ENCODE measurements around the gene POLE.

The POLE gene

DNA sequence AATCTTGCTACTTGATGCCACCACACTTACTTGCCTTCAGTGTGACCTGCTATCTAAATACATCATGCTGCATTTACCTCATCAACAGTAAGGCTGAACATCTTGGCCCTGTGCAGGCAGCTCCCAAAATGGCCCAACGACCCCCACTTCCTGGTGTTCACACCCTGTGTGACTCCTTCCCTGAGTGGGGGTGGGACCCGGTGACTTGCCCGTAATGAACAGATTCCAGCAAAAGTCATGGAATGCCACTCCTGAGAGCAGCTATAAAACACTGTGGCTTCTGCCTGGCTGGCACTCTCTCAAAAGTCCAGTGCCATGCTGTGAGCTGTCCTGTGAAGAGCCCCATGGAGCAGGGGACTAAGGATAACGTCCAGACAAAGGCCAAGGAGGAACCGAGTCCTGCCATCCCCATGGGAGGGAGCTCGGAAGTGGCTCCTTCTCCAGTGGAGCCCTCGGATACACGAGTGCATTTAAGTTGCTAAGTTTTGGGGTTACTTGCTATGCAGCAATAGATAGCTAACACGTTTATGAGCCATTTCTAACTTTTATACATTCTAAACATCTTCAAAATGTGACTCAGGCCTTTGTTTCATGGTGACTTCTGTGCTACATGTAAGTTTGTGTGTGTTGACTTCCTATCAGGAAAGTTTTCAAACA is 35.6 kb downstream of the POLE start:
- no peak for DNase-seq

DNA sequence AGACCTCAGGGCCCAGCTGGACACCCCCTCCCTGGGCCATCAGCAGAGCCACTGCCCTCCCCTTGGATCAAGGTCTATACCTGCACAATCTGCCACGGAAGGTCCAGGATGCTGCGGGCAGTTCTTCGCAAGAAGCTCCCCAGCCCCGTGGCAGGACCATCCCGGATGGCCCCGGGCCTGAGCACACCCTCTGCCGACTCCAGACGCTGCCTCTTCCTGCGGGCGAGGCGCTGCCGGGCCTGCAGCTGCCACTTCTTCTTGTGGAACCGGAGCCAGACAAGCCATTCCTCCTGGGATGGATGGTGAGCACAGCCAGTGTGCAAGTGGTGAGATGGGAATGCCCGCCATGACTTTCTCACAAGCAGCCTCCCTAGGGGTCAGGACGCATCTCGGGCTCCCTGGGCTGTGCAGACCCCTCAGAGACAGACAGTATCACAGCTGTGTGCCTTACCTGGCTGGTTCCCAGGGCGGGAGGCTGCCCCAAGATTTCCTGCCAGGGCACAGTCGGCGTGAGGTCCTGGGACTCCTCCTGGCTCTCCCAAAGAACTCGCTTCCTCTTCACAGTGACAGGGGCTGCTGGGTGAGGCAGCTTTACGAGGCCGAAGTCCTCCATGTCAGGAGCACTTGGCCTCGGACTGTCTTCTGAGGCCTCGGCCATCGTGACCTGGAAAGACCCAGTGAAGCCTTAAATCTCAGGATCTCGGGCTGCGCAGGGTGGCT is 37.8 kb downstream of the POLE start:
- DNase-seq: no peak

DNA sequence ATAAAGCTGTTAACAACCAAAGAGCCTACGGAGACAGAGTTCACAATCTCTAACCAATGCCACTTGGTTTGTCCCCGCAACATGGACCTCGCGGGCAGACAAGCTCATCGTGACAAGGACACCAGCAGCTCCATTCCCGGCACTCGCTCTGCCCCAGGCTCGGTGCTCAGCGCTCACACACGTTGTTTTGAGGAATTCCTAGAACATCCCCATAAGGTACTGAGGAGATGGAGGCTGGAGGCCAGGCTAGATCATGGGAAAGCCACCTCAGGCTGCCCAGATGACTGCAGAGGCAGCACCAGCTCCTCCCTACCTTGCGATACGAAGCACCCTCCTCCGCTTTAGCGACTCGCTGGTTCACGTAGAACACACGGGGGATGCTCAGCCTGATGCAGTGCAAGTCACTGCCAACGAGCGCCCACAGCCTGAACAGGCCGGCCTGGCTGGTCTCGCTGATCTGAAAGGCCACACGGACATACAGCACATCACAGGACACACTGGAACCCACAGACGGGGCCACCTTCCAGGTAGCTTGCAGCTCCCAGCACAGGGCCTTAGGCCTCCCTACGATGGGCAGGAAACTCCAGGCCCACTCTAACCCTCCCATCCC is 38.4 kb downstream of the POLE start:
- no peak for DNase-seq

DNA sequence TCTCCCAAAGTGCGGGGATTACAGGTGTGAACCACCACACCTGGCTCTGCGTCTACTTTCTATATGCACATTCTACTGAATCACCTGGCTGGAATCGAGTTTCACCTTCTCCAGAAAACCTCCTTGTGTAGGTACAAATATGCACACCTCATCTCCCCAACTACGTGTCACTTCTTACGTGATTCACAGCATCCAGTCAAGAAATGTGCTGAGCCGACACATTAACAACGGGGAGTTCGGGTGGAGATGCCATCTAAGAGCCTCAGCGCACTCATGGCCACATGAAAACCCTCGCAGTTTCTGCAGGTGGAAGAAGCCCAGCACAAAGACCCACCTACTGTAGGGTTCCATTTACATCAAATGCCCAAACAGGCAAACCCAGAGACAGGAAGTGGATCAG is 39.3 kb downstream of the POLE start:
- no peak for DNase-seq

DNA sequence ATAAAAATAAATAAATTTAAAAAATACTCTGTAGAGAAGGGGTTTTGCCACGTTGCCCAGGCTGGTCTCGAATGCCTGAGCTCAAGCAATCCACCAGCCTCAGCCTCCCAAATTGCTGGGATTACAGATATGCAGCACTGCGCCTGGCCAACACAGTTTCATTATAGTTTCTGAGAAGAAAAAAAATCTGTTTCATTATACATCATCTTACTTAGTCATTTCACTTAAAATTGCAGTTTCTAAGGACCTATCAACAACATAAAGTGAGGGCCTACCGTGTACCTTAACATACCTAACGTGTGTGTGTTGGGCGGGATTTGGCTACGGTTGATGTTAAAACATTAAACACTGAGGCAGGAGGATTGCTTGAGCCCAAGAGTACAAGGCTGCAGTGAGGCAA is 40.3 kb downstream of the POLE start:
- DNase-seq: no peak

DNA sequence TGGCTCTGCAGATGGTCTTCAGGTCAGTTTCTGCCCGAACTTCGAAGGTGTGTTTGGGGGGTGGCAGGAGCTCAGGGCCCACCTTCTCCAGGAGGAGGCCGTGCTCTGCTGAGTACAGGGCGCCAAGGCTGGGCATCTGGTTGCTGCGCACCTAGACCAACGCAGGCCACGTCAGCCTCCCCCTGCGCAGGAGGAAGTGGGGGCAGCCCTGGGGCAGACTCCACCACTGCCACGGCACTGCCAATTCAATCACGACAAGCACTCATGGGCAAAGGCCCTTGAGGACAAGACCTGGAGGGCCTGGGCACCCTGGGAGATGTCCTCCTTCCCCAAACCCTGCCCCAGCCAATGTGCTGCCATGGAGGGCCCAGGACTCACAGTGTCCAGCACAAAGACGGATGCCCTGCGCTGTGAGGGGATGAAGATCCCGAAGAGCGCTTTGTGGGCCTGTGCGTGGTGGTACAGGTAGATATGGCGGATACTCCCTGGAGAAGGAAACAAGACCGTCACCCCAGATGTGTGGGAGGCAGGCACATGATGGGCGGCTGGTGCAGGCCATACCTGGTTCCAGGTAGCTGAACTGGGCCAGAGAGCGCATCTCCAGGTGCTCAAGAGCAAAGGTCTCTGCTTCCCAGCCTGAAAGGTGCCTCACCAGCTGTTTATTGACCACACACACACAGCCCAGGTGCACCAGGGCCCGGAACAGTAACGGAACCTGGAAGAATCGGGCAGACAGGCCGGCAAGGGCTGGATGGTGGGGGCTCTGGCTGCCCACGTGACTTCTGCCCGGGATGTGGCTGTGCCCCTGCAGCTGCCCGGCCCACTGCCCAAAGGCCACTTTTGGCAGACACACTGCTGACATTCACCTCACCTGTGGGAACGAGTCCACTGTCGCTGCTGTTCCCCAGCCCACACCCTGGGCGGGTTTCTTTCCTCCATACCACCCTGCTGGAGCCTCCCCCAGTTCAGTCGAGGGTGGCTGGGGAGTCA is 44.0 kb downstream of the POLE start:
- no peak for DNase-seq

DNA sequence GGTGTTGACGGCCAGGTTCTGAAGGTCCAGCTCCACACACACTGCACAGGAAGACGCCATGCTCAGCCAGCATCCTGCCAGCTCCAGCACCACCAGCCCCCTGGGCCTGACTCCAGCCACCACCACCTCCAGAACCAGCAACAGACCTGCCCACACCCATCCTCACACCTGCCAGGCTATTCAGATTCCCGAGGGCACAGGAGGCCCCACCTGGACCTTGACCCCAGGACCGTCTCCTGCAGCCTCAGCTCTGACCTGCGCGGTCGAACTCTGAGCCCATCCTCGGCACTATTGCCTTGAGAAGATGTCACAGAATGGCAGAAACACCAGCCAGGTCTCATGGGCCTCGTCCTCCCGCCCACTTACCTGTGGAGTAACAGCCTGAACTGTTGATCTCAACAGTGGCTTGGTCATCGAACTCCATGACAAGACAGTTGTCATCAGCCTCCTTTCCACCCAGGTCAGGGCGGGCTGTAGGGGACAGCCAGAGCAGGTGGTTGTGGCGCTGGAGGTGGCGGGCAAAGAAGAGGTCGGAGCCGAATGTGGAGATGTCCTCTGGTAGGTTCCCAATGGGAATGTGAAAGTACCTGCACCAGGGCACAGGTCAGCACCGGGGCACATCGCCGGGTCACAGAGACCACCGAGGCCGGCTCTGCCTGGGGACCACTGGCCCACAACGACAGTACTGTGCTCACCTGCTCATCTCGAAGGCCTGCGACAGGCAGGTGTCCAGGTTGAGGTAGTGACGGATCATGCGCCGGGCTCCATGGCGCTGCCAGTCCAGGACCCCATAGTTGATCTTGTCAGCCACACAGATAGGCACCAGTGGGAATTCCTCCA is 45.1 kb downstream of the POLE start:
- DNase-seq: no peak

DNA sequence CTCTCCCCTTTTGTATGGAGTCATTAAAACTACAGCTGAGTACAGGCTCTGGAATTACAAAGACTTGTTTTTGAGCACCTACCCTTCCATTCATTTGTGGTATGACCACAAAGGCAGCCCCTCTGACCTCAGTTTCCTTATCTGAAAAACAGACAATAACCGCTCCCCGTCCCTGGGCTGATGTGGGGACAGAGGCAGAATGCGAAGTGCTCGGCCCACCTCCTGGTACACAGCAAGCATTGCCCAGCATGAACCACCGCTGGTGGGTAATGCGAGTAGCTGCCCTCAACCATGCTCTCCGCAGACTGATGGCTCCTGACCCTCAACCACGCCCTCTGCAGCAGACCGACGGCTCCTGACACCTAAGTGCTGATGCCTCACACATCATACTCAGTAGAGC is 46.2 kb downstream of the POLE start:
- no peak for DNase-seq

DNA sequence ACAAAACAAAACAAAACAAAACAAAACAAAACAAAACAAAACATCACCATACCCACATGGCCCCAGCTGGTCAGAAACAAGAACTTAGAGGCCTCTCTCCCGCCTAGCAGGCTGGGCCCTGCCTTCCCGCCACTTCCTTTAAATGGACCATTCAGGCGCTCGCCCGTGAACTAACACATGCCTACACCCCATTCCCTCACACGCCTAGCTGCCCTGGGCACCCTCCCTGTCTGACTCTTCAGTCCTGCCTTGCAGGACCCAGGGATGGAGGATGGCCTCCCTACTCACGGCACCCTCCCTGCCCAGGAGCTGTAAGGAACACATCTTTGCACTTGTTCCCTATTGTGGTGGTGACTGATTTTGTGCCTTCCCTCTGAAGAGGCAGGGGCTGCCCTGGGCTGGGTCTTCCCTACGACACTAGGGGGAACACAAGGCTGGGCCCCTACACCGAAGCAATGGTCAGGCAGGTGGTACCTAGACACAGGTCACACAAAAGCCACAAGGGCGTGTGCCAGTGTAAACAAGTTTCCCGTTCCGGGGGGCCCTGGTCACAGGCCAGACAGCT is 47.1 kb downstream of the POLE start:
- DNase-seq: no peak

DNA sequence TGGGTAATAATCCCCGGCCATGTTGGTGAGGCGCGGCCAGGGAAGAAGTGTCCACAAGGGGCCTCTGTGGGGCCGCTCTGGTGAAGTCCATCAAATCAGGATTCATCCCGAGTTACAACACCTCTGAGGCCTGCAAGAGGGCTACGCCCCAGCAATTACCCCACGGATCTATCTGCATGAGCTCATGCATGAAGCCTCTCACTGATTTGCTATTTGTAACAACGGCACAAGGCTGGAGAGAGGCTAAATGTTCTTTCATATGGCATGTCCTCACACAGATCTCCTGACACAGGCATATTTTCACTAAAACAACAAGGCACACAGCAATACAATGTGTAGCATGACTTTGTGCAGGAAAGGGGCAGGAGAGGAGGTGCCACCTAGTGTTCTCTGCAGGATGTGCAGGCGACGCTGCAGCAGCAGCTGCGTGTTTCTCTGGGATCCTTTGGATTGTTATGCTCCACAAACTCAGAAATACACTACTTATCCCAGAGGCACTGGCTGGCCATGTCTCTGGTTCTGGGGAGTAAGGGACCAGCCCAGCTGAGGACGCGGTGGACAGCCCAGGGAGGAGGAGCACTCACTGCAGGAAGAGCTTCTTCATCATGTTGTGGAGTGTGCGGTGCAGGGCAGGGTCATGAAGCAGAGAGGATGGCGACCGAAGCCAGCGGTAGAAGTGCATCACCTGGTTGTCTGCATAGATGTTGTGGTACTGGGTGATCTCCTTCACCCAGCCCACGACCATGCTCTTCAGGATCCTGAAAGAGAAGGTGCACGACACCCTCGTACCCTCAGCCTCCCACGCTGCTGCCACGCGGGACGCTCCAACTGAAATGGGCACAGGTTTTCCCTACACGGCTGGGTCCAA is 48.4 kb downstream of the POLE start:
- no peak for DNase-seq

DNA sequence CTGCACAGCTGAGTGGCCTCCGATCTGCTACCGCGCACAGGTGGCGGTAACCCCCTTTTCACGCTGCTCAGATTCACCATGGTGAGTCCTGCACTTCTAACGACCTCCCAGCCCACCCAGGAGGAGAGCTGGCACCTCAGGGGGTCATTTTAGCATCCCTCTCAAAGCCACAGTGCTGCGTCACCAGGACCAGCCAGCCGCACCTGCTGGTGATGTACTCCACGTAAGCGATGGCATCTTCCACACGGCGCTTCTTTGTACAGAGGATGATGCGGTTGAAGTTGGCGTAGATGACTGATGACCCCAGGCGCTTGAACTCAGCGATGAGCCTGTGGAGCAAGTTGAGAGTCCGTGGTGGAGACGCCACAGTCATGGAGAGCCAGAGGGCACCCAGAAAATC is 49.3 kb downstream of the POLE start:
- DNase-seq: no peak

DNA sequence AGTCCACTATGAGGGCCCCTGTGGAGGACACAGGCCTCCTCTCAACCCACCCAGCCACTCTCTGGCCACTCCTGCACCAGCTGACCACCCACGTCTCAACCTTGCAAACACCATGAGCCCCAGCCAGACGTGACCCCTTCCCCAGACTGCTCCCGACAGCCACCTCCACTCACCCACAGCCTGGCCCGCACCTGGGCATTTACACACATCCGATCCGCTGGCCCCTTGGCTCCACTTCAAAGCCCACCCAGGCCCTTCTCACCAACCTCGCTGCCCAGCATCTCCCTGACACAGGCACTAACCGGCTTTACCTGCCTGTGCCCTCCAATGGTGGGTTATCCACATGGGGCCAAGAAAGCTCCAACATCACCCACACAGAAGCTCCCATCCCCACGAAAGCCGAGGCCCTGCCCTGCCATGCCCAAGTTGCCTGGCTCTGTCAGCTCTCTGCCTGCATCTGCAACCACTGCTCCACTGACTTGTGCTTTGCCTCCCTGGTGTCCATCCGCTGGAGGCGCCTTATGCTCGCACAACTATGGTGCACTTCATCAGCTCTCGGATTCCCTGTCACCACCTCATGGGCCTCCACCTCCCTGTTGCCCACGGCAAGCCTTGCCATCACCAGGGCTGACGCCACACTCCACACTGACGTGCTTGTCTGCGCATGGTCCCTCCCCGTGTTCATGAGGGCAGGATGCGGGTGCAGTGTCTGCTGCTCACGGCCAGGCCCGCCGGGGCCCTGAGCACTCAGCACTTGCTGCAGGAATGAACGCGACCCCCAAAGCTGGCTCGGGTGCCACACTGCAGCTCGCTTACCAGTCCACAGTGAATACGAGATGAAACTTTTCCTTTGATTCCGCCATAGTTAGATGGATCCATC is 51.8 kb downstream of the POLE start:
- DNase-seq: no peak

DNA sequence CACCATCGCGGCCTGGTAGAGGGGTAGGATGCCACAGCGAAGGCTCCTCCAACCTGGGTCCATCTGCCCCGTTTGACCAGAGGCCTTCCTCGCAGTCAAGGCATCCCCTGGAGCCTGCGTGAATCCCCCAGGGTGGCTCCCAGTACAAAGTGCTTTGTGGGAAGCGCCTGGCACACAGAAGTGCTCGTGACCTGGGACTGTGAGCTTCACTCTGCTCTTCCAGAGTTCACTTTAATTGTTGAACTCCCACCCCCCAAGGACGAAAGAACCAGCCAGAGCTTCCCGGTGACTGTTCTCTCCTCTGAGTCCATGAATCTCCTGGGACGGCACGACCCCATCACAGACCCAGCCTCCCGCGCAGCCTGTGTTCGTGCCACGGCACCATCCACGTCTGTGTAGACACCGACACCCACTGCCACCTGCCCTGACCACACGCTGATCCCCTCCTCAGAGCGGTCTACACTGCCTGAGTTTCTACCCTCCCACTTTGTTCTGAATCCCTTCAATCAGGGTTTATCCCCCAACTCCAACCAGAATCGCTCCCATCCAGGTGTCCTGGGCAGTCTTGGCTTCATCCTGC is 52.6 kb downstream of the POLE start:
- no peak for DNase-seq

DNA sequence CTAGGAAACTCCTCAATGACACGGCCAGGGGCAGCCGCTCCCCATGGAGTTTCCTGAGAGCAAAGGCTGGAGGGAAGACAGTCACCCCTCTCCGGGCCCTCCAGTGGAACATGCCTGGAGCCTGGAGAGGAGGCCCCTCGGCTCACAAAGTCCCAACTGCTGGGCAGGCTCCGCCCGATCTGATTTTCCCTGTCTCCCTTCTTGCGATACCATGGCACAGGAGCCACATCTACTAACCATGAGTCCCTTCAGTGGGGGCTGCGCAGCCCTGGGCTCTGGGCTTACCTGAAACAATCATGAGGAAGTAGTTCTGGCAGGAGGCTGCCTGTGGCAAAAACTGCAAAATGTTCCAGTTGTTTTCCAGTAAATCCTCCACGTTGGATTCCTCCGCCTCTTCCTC is 53.2 kb downstream of the POLE start:
- DNase-seq: no peak

DNA sequence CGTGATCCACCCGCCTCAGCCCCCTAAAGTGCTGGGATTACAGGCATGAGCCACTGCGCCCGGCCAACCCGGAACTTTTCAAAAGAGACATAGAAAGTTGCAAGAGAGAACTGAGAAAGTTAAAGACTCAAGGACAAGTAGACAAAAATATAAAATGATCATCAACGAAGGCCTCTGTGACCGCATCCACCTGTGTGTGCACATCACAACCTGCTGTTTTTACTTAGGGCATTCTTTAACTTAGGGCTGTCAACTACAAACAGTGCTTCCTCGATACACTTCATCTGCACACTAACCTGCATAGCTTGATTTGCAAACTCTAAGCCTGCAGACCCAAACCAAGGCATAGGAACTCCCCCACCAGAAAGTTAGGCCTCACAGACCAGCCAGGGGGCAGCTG is 53.7 kb downstream of the POLE start:
- DNase-seq: no peak

DNA sequence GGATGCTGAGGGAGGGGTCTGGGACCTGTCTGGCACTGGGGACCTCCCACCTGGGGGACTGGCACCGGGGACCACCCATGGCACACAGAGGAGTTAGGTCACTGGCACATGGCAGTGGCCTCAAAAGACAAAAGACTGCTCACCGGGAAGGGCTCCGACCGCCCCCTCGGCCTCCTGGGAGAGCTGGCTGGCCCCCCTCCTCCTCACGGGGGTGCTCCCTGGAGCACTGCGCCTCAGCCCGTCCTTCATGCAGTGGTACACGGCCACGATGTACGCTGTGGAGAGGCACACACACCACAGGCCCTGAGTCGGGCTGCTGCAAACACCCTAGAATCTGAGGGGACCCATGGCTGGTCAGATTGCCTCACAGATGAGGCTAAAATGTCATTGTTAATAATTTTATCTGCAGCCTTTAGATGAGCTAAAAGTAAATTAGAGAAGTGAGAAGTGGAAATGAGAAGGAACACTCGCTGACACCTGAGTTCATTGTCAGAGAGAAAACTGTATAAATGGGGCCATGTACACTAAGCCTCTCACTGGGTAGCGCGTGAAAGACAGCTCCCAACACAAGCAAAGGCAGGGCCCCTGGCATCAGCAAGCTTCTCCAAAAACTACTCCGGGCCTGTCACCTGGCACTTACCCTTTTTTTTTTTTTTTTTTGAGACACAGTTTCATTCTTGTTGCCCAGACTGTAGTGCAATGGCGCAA is 54.5 kb downstream of the POLE start:
- DNase-seq: no peak

DNA sequence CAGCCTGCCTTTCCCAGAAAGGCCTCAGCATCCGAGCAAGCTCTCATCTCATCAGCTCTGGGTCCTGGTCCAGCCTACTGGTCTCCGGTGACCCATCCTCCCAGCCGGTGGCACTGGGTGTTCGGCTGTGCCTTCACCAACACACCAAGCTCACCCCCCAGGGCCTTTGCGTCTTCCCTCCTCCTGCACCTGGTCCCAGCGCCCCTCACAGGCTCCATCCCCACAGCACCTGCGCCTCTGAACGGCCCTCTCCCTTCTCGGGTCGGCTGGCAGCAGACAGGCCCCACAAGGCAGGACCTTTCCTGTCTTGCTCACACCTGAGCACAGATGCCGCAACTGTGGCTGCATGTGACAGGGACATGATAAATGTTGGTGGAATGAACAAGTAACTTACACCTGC is 55.5 kb downstream of the POLE start:
- DNase-seq: no peak

DNA sequence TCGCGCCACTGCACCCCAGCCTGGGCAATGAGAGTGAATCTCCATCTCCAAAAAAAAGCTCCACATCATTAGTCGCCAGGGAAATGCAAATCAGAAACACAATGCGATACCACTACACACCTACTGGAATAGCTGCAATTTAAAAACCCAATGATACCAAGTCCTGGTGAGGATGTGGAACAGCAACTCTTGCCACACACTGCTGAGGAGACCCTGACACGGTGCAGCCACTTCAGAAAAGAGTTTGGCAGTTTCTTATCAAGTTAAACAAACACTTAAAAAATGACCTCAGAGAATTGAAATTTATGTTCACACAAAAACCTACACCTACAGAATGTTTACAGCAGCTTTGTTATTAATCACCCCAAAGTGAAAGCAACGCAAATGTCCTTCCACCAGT is 56.5 kb downstream of the POLE start:
- DNase-seq: no peak

DNA sequence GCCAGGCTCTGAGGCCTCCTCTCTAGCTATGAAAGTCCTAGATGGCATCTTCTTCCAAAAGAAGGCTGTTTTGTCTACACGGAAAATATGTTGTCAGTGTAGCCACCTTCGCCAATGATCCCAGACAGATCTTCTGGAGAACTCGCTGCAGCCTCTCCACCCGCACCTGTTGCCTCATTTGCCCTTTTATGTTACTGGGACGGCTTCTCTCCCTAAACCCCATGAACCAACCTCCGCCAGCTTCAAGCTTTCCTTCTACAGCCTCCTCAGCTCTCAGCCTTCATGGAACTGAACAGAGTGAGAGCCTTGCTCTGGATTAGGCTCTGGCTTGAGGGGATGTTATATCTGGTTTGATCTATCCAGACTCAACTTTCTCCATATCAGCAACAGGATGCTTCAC is 57.8 kb downstream of the POLE start:
- DNase-seq: no peak
